IPS-18c (cell line): ENCODE measurements around the gene TSC1.

Experiments used
- H3K4me3 ChIP-seq: 2 replicates; pipeline ENCODE4 v1.7.0; 2013; ENCODE audit warnings: low read depth, mild to moderate bottlenecking, low read length, moderate library complexity; ENCODE audit not compliant: insufficient read depth
- H3K9me3 ChIP-seq: one replicate; pipeline ENCODE4 v1.6.1; 2013; ENCODE audit warnings: mild to moderate bottlenecking, low read length, moderate library complexity; ENCODE audit not compliant: control insufficient read depth, insufficient read depth

The TSC1 gene

DNA sequence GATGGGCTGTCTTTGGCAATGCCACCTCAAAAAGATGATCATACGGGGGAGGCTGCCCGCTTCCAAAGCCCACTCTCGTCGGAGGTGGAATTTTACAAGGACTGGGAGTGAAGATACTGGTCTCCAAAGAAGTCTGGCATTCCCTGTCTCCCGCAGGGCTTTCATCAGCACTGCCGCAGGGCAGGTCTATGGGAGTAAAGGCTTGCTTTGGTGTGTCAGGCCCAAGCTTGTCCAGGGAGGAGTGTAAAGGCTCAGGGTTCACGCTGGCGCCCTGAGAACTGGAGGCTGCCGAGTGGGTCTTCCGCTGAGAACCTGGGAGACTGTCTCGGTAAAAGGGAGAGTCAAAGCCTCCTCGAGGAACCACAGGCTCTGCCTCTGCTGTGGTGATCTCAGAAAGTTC, 38.7 kb downstream of the TSC1 start:
- H3K9me3 ChIP-seq: peaks cover 2% of the 10 kb centered on the region
- H3K4me3 ChIP-seq: no peak overlapping the region

DNA sequence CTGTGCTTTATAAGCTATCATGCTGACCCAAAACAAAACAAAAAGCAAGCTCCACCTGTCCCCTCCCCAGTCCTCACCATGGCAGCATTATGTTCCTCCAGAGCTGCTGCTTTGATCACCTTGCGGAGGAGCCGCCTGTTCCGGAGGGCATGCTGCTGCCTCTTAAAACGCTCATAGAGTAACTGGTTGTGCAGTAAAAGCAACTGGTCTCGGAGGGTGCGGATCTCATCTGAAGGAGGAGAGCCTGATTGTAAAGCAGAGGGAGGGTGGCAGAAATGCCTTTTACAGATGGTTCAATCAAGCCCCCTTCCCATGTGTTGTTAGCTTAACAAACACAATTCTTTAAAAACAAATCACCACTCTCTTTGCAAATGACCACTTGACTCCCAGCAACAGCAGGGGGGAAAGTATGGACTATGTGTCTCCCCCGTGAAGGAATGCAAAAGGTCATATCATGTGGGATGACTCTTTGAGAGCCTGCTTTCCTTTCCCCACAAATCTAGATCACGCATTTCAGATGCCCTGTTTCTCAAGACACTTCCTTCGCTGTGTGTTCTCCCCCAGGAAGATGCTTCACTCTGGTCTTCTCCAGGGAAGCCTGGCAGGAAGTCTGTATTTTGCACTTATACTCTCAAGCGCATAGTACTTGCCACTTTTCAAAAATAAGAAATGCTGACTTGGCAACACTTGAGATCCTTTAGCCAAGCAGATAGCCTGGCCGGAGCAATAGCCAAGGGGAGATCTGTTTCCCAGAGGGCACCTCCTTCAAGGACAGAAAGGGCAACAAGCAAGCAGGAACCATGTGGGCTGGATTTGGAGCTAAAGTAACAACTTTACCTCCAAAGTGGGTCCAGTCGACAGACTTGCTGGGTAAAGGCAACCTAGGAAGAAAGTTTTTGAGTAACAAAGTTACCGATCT, 40.6 kb downstream of the TSC1 start:
- Histone ChIP-seq H3K4me3 (no peak overlapping the region), H3K9me3 (no peaks in the 10 kb centered on the region)

DNA sequence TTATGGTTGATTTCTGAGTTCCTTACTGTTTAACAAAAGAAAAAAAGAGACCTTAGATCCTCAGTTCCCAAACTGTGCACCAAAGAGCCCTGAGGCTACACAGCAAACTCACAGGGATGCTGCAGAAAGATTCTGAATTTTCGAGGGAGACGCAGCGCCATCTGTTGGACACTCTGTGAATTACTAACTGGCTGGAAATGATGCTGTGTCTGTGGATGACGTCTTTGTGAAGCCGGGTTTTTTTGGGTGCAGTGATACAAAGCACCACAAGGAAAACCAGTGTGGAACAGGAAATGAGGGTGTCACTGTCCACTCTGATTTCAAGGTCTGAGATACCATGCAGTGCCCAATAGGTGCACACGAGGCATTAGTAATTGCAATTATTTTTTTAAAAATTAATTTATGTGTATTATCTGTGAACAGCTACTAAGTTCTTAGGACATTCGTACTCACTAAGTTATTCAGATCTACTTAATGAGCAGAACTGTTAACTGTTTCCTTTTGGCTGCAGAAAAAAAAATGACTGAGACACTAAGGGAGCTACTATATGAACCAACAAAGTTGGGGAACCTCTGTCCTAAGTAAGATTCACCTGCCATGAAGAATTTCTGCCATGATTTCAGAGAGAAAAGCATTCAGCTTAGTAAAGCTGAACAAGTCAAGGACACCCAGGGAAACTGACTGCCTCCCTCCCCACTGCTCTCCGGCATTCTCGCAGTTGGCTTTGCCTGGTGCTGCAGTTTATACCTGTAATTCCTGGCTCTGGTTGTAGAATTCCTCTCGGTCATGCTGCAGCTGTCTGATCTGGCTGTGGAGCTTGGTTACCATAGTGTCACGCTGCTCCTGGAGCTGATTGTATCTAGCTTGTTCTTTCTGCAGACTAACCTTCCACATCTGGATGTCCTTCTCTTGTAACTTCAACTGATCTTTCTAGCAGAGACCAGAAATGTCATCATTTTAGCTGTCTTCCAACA, 42.3 kb downstream of the TSC1 start:
- Histone ChIP-seq H3K4me3 (no peak overlapping the region), H3K9me3 (no peaks in the 10 kb centered on the region)

DNA sequence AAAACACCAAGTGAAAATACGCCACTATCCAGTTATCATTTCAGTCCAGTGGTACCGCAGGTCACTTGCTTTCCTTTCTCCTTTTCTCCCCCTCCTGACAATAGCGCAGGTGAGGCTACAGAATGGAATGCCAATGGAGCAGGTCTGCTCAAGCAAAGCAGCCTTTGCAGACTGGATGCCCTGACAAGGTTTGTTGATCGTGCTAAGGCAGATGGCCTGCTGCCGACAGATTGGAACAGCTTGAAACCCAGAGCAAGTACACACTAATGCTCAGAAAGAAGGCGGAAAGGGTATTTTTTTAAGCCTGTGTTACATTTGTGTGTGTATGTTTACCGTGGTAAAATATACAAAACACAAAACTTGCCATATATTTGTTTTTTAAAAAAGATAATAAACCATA, 46.4 kb downstream of the TSC1 start:
- H3K9me3 ChIP-seq: no peaks in the 10 kb centered on the region
- no peak overlapping the region for H3K4me3 ChIP-seq

DNA sequence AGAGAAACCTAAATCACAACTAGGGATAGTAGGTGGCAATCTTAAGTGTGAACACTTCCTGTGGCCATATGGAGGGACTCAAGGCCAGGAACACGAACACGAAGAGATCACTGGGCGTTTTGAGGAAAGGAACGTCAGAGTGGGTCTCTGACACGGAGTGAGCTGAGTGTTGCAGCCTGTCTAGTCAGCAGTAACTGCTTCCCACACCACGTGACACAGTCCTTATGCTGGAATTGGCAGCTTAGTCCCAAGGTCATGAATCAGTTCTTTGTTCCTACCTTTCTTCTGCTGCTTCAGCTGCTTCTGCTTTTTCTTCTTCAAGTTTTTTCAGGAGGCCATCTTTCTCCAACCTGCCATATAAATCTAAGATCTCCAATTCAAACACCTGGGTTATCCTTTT, 47.5 kb downstream of the TSC1 start:
- H3K4me3 ChIP-seq: no peak overlapping the region
- no peaks in the 10 kb centered on the region for H3K9me3 ChIP-seq

DNA sequence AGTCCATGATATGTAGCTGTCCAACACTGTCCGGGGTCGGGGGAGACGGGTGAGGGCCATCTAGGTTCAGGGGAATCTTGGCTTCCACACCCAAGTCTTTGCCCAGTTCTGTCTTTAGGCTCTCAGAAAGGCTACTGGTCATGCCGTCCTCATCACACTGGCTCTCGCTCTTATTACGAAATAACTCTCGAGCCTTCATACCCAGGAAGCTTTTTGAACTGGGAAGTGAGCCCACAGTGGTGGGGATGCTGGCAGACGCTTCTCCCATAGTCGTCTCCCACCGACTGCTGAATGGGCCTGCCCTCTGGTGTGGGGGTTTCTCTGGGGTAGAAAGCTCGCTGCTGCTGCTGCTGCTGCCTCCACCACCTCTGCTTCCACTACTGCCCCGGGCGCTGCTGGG, 48.2 kb downstream of the TSC1 start:
- Histone ChIP-seq H3K9me3 (no peaks in the 10 kb centered on the region), H3K4me3 (no peak overlapping the region)

DNA sequence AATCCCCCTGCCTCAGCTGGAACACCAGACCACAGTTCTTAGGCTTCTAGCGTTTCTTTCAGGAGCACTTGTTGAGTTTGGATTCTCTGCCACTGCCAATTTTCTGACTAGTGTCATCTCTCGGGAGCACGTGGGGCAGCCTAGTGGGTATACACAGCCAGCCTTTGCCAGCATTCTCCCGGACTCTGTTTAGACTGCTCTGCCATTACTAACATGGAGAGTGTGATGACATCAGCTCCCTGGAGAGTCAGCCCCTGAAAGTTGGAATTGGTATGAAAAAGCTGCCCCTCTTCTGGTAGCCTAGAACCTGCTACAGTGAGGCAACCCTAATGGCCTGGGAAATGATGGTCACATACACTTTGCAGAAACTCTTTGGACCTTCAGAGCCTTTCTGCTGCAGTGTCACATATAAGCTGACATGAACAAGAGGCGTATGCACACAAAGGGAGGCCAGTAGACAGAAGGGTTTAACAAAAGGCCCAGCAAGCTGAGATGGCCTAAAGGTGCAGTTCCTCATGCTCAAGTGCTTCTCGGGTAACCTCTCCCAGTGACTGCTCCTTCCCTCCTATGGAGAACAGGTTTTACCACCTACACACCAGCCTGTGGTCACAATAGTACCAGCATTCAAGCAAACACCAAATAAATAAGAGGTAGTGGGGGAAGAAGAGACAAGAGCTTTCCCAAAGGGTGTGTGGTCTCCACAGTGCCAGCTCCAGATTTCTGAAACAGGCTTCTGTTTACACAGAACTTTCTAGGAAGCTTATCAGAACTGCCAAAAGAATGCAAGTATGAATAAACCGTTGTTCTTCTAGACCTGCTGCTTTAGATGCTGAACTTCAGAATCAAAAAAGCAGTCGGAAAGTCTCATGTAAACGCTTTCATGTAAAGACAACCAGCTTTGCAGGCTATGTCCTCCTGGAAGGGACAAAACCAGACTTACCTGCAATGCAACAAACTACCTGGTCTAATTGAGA, 49.3 kb downstream of the TSC1 start:
- Histone ChIP-seq H3K4me3 (no peak overlapping the region), H3K9me3 (no peaks in the 10 kb centered on the region)

DNA sequence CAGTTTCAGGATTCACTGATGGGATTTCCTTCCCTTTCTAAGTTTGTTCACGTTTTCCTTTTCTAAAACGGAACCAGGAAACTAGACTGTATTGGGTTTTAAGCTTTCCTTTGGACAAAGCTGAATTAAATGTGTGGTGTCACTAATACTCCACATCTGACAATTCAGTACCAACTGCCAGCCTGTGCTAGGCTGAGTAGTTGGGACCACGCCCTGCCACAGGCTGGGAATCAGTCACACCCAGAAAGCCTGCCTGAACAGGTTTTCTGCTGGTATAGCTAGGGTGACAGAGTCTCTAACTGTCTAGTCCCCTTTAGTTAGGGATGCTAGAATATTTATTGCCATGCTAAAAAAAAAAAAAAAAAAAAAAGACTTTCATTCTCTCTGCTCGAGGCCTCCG, 50.1 kb downstream of the TSC1 start:
- no peak overlapping the region for H3K4me3 ChIP-seq
- H3K9me3 ChIP-seq: no peaks in the 10 kb centered on the region

DNA sequence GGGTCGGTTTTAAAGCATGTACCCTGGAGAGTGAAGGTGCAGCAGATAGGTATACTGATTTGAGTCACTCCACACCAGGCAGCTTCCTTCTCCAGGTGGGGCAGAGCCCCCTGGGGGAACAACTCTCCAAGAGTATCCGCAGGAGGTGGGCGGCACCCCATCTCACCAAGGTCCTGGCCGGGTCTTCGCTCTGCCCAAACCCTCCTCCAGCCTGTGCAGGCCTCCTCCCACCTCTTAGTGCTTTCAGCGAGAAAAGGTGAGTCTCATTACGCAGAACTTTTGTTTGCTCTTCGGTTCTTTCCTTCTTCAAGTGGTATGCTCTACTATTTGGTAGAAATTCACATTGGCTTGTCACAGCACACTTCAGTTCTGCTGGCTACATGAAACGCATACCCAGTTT, 52.0 kb downstream of the TSC1 start:
- no peak overlapping the region for H3K4me3 ChIP-seq
- H3K9me3 ChIP-seq: peaks cover 2% of the 10 kb centered on the region

DNA sequence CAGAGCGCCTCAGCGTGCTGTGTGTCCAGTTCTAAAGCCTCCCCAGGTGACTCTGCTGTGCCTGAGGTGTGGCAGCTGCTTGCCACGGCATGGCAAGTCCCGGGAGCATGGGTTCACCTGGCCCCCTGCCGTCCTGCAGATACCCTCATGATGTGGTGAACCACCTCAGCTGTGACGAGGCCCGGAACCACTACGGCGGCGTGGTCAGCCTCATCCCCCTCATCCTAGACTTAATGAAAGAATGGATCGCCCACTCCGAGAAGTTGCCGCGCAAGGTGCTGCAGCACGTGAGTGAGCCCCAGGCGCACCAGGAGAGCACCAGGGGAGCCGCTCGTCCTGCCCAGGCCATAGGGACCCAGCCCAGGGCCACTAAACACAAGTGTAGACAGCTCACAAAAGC, 56.3 kb downstream of the TSC1 start:
- no peak overlapping the region for H3K4me3 ChIP-seq
- peaks cover 2% of the 10 kb centered on the region for H3K9me3 ChIP-seq

DNA sequence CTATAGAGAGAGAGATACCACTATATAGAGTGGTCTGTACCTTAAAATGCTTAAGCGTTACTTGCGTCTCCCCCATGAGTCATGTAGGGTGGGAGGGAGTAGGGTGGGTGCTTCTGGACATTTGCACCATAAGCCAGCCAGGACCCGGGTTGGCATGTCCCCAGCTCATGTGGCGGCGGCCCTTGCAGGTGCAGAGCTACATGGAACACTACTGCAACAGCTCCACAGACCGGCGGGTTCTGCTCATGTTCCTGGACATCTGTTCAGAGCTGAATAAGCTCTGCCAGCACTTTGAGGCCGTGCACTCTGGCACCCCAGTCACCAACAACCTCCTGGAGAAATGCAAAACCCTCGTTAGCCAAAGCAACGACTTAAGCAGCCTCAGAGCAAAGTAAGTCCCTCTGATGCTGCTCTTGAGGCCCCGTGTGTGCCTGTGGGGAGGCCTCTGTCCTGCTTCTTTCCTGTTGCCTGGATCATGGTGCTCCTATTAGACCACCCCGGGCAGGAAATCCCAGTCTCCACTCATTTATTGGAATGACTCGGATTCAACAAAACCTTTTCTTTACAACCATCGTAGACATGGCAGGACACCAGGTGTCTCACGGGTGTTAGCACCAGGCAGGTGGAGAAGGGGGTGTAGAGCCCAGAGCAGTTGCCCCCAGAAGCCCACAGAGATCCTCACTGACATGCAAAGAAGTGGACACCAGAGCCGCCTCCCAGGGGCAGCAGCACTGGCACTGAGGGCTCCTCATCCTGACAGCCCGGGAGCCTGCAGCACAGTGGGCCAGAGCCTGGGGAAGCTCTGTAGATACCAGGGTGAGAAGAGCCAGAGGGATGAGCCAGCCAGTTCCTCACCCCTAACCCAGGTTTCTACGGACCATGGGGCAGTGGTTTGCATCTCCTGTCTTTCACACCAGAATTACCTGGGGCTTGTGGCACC, 57.0 kb downstream of the TSC1 start:
- H3K4me3 ChIP-seq: no peak overlapping the region

DNA sequence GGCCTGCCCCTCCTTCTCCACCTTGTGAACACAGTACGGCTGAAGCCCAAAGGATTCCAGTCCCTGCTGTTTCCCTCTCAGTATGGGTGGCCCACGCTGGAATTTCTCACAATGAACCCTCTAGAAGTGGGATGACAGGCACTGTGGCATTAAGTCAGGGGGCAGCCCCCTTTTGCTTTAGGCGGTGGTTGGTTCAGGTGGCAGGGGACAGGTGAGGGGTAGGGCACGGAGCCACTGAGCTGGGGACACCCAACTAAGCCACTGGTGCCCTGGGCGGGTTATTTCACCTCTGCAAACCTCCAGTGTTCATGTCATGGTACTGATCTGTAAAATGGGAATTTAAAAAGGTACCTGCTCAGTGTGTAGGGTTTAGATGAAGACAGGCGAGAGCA, 58.1 kb downstream of the TSC1 start:
- peaks cover 2% of the 10 kb centered on the region for H3K9me3 ChIP-seq
- no peak overlapping the region for H3K4me3 ChIP-seq

More for the DNA sequence above, 57.0 kb downstream of the TSC1 start:
- peaks cover 2% of the 10 kb centered on the region for H3K9me3 ChIP-seq

DNA sequence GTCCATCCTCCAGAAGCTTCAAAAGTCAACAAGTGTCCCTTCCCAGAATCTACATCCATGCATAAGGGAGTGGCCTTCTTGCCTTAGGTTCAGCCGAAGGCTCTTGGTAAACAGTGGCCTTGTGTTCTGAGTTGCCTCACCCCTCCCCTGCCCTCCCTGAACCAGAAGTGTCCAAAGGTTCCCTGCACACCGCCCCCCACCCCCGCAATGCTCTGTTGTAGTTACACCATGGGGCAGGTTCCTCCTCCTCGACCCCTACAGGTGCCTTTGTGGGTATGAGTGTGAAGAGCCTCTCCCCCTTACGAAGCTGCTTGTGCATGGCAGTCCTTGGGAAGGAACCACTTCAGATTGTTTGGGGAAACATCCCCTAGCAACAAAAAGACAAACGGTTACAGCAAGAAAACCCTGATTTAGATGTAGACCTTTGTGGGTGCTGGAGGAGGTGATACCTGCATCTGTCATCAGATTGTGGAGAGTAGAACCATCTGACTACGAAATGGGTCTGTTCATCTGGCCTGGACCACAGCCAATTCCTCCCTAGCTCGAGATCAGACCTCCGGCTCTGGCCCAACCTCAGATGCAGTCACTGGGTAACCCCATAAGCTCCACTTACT, 58.6 kb downstream of the TSC1 start:
- no peak overlapping the region for H3K4me3 ChIP-seq
- peaks cover 2% of the 10 kb centered on the region for H3K9me3 ChIP-seq

DNA sequence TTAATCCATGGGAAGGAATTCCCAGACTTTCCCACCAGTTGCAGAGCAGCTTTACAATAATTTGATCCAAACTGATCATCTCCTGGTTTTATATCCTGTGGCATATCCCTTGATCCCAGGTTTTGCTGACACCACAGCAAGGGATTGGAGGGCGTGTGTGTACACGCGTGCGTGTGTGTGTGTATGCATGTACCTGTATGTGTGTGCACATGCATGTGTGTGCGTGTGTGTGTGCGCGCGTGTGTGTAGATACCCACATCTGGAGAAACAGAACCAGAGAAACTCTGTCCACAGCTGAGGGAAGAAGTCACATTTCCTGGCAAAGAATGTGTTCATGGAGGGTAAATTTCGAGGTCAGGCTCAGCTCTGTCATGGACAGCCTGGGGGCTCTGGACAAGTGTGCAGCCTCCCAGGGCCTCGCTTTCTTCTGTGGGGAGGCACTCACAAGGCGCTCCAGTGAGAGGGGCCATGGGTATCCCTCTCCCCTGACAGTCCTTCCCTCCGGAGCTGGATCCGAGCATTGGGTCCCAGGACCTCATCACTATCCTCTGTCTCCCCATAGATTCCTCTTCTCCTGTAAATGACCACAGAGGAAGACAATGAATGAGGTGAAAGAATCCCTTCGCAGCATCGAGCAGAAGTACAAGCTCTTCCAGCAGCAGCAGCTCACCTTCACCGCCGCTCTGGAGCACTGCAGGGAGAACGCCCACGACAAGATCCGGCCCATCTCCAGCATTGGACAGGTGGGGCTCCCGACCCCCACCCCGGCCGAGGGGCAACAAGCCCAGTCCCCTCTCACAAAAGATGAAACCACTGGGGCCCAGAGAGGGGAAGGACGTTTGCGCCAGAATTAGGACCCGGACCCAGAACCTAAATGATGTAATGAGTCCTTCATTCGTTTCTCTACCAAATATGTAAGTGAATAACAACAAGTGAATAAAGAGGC, 60.8 kb downstream of the TSC1 start:
- H3K9me3 ChIP-seq: peaks cover 2% of the 10 kb centered on the region
- H3K4me3 ChIP-seq: no peak overlapping the region

DNA sequence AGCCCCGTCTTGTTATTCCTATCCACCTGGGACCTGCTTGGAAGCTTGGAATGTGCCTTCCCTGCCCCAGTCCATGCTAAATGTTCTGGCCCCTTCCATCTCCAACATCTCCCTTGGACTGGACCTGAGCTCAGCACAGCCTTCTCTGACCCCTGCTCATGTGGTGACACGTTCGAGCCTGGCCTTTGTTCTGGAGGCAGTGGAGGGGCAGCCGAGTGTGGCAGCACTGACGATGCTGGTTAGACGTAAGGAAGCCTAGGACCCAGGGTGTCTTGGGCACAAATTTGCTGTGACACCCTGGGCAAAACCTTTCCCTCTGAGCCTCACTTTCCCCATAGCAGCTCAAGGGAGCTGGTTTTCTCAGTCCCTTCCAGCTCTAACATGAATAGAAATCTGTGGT, 61.8 kb downstream of the TSC1 start:
- Histone ChIP-seq H3K9me3 (peaks cover 2% of the 10 kb centered on the region), H3K4me3 (no peak overlapping the region)
